Liver (tissue), 3 donors: ENCODE measurements around the gene VASH1.

ENCODE experiments used
- CTCF ChIP-seq: fragments of 150-350 bp; IDR thresholded peaks from 2 replicates; pipeline ENCODE4 v1.5.1; 2017; ENCODE audit warnings: improper control_type of control experiment, low read depth, low read length; ENCODE audit not compliant: missing input control
- JUND ChIP-seq, 2 donors: IDR thresholded peaks; 2 replicates each; pipeline ENCODE4 v1.6.1; 2016; ENCODE audit warnings: antibody characterized with exemption in 2 of 2
- NR2F2 ChIP-seq: IDR thresholded peaks from 2 replicates; pipeline ENCODE4 v1.6.1; 2016; ENCODE audit warnings: antibody characterized with exemption
- RAD21 ChIP-seq, 2 donors: IDR thresholded peaks; 2 replicates each; pipeline ENCODE4 v1.6.1; 2016; ENCODE audit warnings: antibody characterized with exemption in 2 of 2, mild to moderate bottlenecking in 2 of 2
- REST ChIP-seq: IDR thresholded peaks from 2 replicates; pipeline ENCODE4 v1.6.1; 2016; ENCODE audit warnings: antibody characterized with exemption, mild to moderate bottlenecking
- RXRA ChIP-seq, 2 donors: IDR thresholded peaks; 2 replicates each; pipeline ENCODE4 v1.6.1; 2017 to 2018; ENCODE audit warnings: antibody characterized with exemption in 2 of 2, mild to moderate bottlenecking in 1 of 2
- donor health status: healthy.
- donor health status: healthy.

- TF ChIP-seq CTCF (no peak), REST (no peak), RAD21 (IDR thresholded peaks at IDR 0.05) (no peak), JUND (IDR thresholded peaks at IDR 0.05) (no peak), RXRA (IDR thresholded peaks at IDR 0.05) (no peak), NR2F2 (no peak)
Observed at GRCh38 chr14:76793956-76794355, 32.7 kb downstream of the VASH1 start.
